Suprapubic skin (tissue), 4 donors: Measurements from ENCODE around the gene GARIN3. TPM values are rescaled to one million over a fixed set of nuclear protein-coding genes. Genes with fewer than 3 reads are reported as not detected.
"Not testable (repeated sequence)": the region's sequence is repeated elsewhere in the genome, so short reads cannot be mapped to it uniquely, and the experiment has no call there.

Source experiments
- DNase-seq, 2 donors: peaks; one replicate each; pipeline ENCODE4 v3.0.0-alpha.2; 2019; ENCODE audit warnings: low spot score in 2 of 2
- H3K27ac ChIP-seq: fragments of 200-600 bp; sonication (generic); one replicate; pipeline ENCODE4 v1.5.1; 2019
- H3K27me3 ChIP-seq: fragments of 200-600 bp; sonication (generic); one replicate; pipeline ENCODE4 v1.5.1; 2019
- H3K36me3 ChIP-seq: fragments of 200-600 bp; sonication (generic); one replicate; pipeline ENCODE4 v1.5.1; 2019
- H3K4me1 ChIP-seq: fragments of 200-600 bp; sonication (generic); one replicate; pipeline ENCODE4 v1.5.1; 2019
- H3K4me3 ChIP-seq: fragments of 200-600 bp; sonication (generic); one replicate; pipeline ENCODE4 v1.5.1; 2019; ENCODE audit warnings: mild to moderate bottlenecking
- H3K9me3 ChIP-seq: fragments of 200-600 bp; sonication (generic); one replicate; pipeline ENCODE4 v1.5.1; 2019
- EP300 ChIP-seq: sonication (generic); formaldehyde crosslinking; IDR thresholded peaks from one replicate; pipeline ENCODE4 v1.6.1; 2017; ENCODE audit warnings: antibody characterized with exemption
- POLR2A ChIP-seq, 2 donors: fragments of 450-650 bp; IDR thresholded peaks; one replicate each; pipeline ENCODE4 v1.6.1; 2017; ENCODE audit warnings: antibody characterized with exemption in 2 of 2, mild to moderate bottlenecking in 2 of 2, moderate library complexity in 2 of 2
- POLR2AphosphoS5 ChIP-seq, 3 donors: sonication (generic); formaldehyde crosslinking; IDR thresholded peaks; one replicate each; pipeline ENCODE4 v1.6.1; 2017; ENCODE audit warnings: antibody characterized with exemption in 3 of 3
- WGBS: methylation state at CpG from one replicate; pipeline ENCODE4 v1.1.5; 2018; 5-methylcytosine and 5-hydroxymethylcytosine counted together
- total RNA-seq, 4 donors: library from RNA; depleted of rRNA; stranded (reverse); fragments of >200 nt; gene quantifications; one replicate each; pipeline ENCODE4 v1.1.0, GENCODE V29; 2016
- TF ChIP-seq, protein P1 (sequence below), 2 donors: fragments of 200-600 bp in 1 of 2; fragments of 450-650 bp in 1 of 2; sonication (generic) in 1 of 2; IDR thresholded peaks; one replicate each; pipeline ENCODE4 v1.5.1; 2016 to 2019; ENCODE audit warnings: antibody characterized with exemption in 2 of 2, mild to moderate bottlenecking in 1 of 2, moderate library complexity in 1 of 2

The GARIN3 gene
- total RNA-seq, 4 donors from 2014 or later = not detected

- Histone ChIP-seq H3K9me3 (no peaks in the 10 kb centered on the region), H3K36me3 (no peaks in the 10 kb centered on the region), H3K27ac (no peak overlapping the region), H3K27me3 (no peaks in the 10 kb centered on the region), H3K4me1 (no peaks in the 10 kb centered on the region), H3K4me3 (no peak overlapping the region)
- no peak for DNase-seq
- 89% methylated on average over 5 of the region's 5 CpGs for WGBS
- TF ChIP-seq, protein P1, sequence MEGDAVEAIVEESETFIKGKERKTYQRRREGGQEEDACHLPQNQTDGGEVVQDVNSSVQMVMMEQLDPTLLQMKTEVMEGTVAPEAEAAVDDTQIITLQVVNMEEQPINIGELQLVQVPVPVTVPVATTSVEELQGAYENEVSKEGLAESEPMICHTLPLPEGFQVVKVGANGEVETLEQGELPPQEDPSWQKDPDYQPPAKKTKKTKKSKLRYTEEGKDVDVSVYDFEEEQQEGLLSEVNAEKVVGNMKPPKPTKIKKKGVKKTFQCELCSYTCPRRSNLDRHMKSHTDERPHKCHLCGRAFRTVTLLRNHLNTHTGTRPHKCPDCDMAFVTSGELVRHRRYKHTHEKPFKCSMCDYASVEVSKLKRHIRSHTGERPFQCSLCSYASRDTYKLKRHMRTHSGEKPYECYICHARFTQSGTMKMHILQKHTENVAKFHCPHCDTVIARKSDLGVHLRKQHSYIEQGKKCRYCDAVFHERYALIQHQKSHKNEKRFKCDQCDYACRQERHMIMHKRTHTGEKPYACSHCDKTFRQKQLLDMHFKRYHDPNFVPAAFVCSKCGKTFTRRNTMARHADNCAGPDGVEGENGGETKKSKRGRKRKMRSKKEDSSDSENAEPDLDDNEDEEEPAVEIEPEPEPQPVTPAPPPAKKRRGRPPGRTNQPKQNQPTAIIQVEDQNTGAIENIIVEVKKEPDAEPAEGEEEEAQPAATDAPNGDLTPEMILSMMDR (IDR thresholded peaks at IDR 0.05) = no peak
- TF ChIP-seq POLR2AphosphoS5 (IDR thresholded peaks at IDR 0.05) (no peak), EP300 (no peak), POLR2A (IDR thresholded peaks at IDR 0.05) (no peak)
These were observed 46.2 kb upstream of the GARIN3 start for GRCh38 chr5:157212307-157212706.

- not testable (repeated sequence) for H3K4me3 ChIP-seq, H3K4me1 ChIP-seq, H3K27ac ChIP-seq, H3K9me3 ChIP-seq, H3K27me3 ChIP-seq, H3K36me3 ChIP-seq, DNase-seq
- WGBS = 75% methylated on average over 1 of the region's 1 CpG
These were observed 44.6 kb upstream of the GARIN3 start for GRCh38 chr5:157210652-157211051.

DNA sequence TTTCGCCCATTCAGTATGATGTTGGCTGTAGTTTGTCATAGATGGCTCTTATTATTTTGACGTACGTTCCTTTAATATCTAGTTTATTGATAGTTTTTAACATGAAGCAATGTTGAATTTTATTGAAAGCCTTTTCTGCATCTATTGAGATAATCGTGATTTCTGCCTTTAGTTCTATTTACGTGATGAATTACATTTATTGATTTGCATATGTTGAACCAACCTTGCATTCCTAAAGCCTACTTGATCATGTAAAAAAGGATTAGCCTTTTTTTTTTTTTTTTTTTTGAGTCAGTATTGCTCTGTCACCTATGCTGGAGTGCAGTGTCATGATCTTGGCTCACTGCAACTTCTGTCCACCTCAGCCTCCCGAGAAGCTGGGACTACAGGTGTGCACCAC is 39.6 kb upstream of the GARIN3 start:
- Histone ChIP-seq H3K36me3 (no peaks in the 10 kb centered on the region), H3K27ac (no peak overlapping the region), H3K4me3 (no peak overlapping the region), H3K27me3 (no peaks in the 10 kb centered on the region), H3K9me3 (no peaks in the 10 kb centered on the region), H3K4me1 (no peaks in the 10 kb centered on the region)
- TF ChIP-seq POLR2AphosphoS5 (IDR thresholded peaks at IDR 0.05) (no peak), POLR2A (IDR thresholded peaks at IDR 0.05) (no peak), EP300 (no peak)
- TF ChIP-seq, protein P1 (IDR thresholded peaks at IDR 0.05) = no peak
- WGBS = 76% methylated on average over 6 of the region's 6 CpGs
- no peak for DNase-seq

GRCh38 chr5:157204765-157205164 is 38.7 kb upstream of the GARIN3 start:
- 52% methylated on average over 4 of the region's 4 CpGs for WGBS
- H3K9me3 ChIP-seq = no peaks in the 10 kb centered on the region
- no peak for DNase-seq
- H3K27me3 ChIP-seq = no peaks in the 10 kb centered on the region
- H3K4me3 ChIP-seq = no peak overlapping the region
- TF ChIP-seq EP300 = no peak
- no peak for TF ChIP-seq POLR2A (IDR thresholded peaks at IDR 0.05)
- TF ChIP-seq POLR2AphosphoS5 (IDR thresholded peaks at IDR 0.05) = no peak
- TF ChIP-seq, protein P1 (IDR thresholded peaks at IDR 0.05) = no peak
- no peaks in the 10 kb centered on the region for H3K4me1 ChIP-seq
- H3K36me3 ChIP-seq = no peaks in the 10 kb centered on the region
- no peak overlapping the region for H3K27ac ChIP-seq

DNA sequence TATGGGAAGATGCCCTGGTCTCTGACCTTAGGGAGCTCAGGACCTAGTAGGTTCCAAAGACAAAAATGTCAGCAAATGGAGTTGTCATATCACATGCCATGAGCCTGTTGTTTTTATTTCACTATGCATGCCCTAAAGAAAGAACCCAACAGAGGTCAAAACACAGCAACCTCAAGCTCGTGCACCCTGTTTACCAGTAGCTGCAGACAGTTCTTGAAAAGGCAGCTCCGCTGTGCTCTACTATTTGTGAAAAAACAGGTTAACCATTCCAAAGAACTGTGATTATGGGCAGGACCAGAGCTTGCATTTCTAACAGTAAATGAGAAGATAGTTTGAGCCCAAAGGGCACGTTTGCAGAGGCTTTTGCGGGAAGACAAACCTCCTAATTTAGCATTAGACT is 37.4 kb upstream of the GARIN3 start:
- no peak for DNase-seq
- TF ChIP-seq, protein P1 (IDR thresholded peaks at IDR 0.05) = no peak
- no peak for TF ChIP-seq POLR2A (IDR thresholded peaks at IDR 0.05)
- no peak for TF ChIP-seq POLR2AphosphoS5 (IDR thresholded peaks at IDR 0.05)
- TF ChIP-seq EP300 = no peak
- WGBS = 63% methylated on average over 4 of the region's 4 CpGs

GRCh38 chr5:157201857-157202256 is 35.8 kb upstream of the GARIN3 start:
- TF ChIP-seq EP300 (no peak), POLR2A (IDR thresholded peaks at IDR 0.05) (no peak), POLR2AphosphoS5 (IDR thresholded peaks at IDR 0.05) (no peak)
- TF ChIP-seq, protein P1 (IDR thresholded peaks at IDR 0.05) = no peak
- H3K27me3 ChIP-seq = peaks cover 13% of the 10 kb centered on the region
- WGBS = 80% methylated on average over 4 of the region's 4 CpGs
- H3K4me3 ChIP-seq = no peak overlapping the region
- H3K36me3 ChIP-seq = no peaks in the 10 kb centered on the region
- H3K4me1 ChIP-seq = no peaks in the 10 kb centered on the region
- no peak overlapping the region for H3K27ac ChIP-seq
- H3K9me3 ChIP-seq = no peaks in the 10 kb centered on the region
- no peak for DNase-seq

More for the DNA sequence above, 37.4 kb upstream of the GARIN3 start:
- Histone ChIP-seq H3K27me3 (peaks cover 10% of the 10 kb centered on the region), H3K9me3 (no peaks in the 10 kb centered on the region), H3K4me3 (no peak overlapping the region), H3K4me1 (no peaks in the 10 kb centered on the region), H3K27ac (no peak overlapping the region), H3K36me3 (no peaks in the 10 kb centered on the region)
